Urinary bladder (tissue), 4 donors: ENCODE measurements around the gene HPS1. TPM values are rescaled to one million over a fixed set of nuclear protein-coding genes. Genes with fewer than 3 reads are reported as not detected.

ENCODE experiments used
- DNase-seq: peaks from one replicate; pipeline ENCODE4 v3.0.0-alpha.2; 2015; ENCODE audit errors: extremely low spot score
- H3K27ac ChIP-seq: one replicate; pipeline ENCODE4 v1.5.1; 2013; ENCODE audit warnings: low read depth, mild to moderate bottlenecking, moderate library complexity
- H3K36me3 ChIP-seq: one replicate; pipeline ENCODE4 v1.6.1; 2013; ENCODE audit warnings: mild to moderate bottlenecking, moderate library complexity; ENCODE audit not compliant: insufficient read depth
- H3K4me1 ChIP-seq: one replicate; pipeline ENCODE4 v1.6.1; 2013; ENCODE audit warnings: mild to moderate bottlenecking, moderate library complexity; ENCODE audit not compliant: insufficient read depth
- H3K4me3 ChIP-seq: one replicate; pipeline ENCODE4 v1.5.1; 2013; ENCODE audit warnings: low read depth, low read length
- WGBS: extraction: QIAGEN DNeasy Blood & Tissue Kit; methylation state at CpG from one replicate; pipeline ENCODE4 v1.1.7; 2013; 5-methylcytosine and 5-hydroxymethylcytosine counted together
- polyA plus RNA-seq: library from polyadenylated mRNA; stranded (reverse); fragments of 200-250 nt; gene quantifications from one replicate; pipeline ENCODE4 v1.2.3, GENCODE V29; 2013
- total RNA-seq: library from RNA; depleted of rRNA; stranded (reverse); fragments of >200 nt; gene quantifications from one replicate; pipeline ENCODE4 v1.2.3, GENCODE V29; 2014
- donor health status: healthy with polysubstance abuse.
- donor health status: healthy.

The HPS1 gene
- total and polyA plus RNA-seq, 2 donors = 14.6 to 54.6 TPM

- H3K4me1 ChIP-seq = no peaks in the 10 kb centered on the region
- DNase-seq = no peak
- peaks cover 16% of the 10 kb centered on the region for H3K36me3 ChIP-seq
- WGBS = 97% methylated on average over 1 of the region's 1 CpG
- no peak overlapping the region for H3K27ac ChIP-seq
- H3K4me3 ChIP-seq = no peak overlapping the region
Observed at GRCh38 chr10:98432330-98432729, 14.4 kb downstream of the HPS1 start.

GRCh38 chr10:98431016-98431415 is 15.7 kb downstream of the HPS1 start:
- Histone ChIP-seq H3K4me3 (no peak overlapping the region), H3K4me1 (no peaks in the 10 kb centered on the region), H3K27ac (no peak overlapping the region), H3K36me3 (peaks cover 16% of the 10 kb centered on the region)
- 97% methylated on average over 8 of the region's 8 CpGs for WGBS
- no peak for DNase-seq

- H3K27ac ChIP-seq = no peak overlapping the region
- H3K36me3 ChIP-seq = peaks cover 16% of the 10 kb centered on the region
- no peak for DNase-seq
- no peak overlapping the region for H3K4me3 ChIP-seq
- H3K4me1 ChIP-seq = no peaks in the 10 kb centered on the region
- WGBS = 97% methylated on average over 8 of the region's 8 CpGs
Observed at GRCh38 chr10:98430427-98430826, 16.3 kb downstream of the HPS1 start.

GRCh38 chr10:98429320-98430072 is 17.2 kb downstream of the HPS1 start:
- WGBS = 95% methylated on average over 22 of the region's 22 CpGs
- H3K4me1 ChIP-seq = no peaks in the 10 kb centered on the region
- DNase-seq = no peak
- H3K27ac ChIP-seq = no peak overlapping the region
- no peak overlapping the region for H3K4me3 ChIP-seq
- H3K36me3 ChIP-seq = peaks cover 13% of the 10 kb centered on the region

GRCh38 chr10:98427011-98427515 is 19.7 kb downstream of the HPS1 start:
- no peak for DNase-seq
- no peak overlapping the region for H3K27ac ChIP-seq
- H3K4me1 ChIP-seq = no peaks in the 10 kb centered on the region
- 95% methylated on average over 7 of the region's 7 CpGs for WGBS
- H3K36me3 ChIP-seq = peaks cover 8% of the 10 kb centered on the region
- H3K4me3 ChIP-seq = no peak overlapping the region

GRCh38 chr10:98425511-98426352 is 21.0 kb downstream of the HPS1 start:
- Histone ChIP-seq H3K27ac (no peak overlapping the region), H3K4me3 (no peak overlapping the region), H3K36me3 (peaks cover 8% of the 10 kb centered on the region), H3K4me1 (no peaks in the 10 kb centered on the region)
- no peak for DNase-seq
- WGBS = 92% methylated on average over 21 of the region's 21 CpGs

GRCh38 chr10:98424295-98425254 is 22.2 kb downstream of the HPS1 start:
- no peak for DNase-seq
- Histone ChIP-seq H3K27ac (no peak overlapping the region), H3K4me3 (no peak overlapping the region), H3K36me3 (peaks cover 2% of the 10 kb centered on the region), H3K4me1 (no peaks in the 10 kb centered on the region)
- WGBS = 90% methylated on average over 23 of the region's 23 CpGs

- no peak for DNase-seq
- Histone ChIP-seq H3K4me1 (no peaks in the 10 kb centered on the region), H3K27ac (no peak overlapping the region), H3K36me3 (peaks cover 2% of the 10 kb centered on the region), H3K4me3 (no peak overlapping the region)
- WGBS = 80% methylated on average over 9 of the region's 9 CpGs
Observed at GRCh38 chr10:98423691-98424120, 23.0 kb downstream of the HPS1 start.

- H3K27ac ChIP-seq = no peak overlapping the region
- no peak overlapping the region for H3K4me3 ChIP-seq
- H3K36me3 ChIP-seq = peaks cover 2% of the 10 kb centered on the region
- DNase-seq = no peak
- H3K4me1 ChIP-seq = no peaks in the 10 kb centered on the region
- 96% methylated on average over 10 of the region's 10 CpGs for WGBS
Observed at GRCh38 chr10:98422182-98422581, 24.6 kb downstream of the HPS1 start.

- H3K36me3 ChIP-seq = peaks cover 2% of the 10 kb centered on the region
Observed at GRCh38 chr10:98420786-98421185, 25.9 kb downstream of the HPS1 start.

GRCh38 chr10:98419469-98420261 is 27.1 kb downstream of the HPS1 start:
- Histone ChIP-seq H3K4me3 (no peak overlapping the region), H3K27ac (no peak overlapping the region), H3K4me1 (no peaks in the 10 kb centered on the region), H3K36me3 (no peaks in the 10 kb centered on the region)
- 94% methylated on average over 17 of the region's 17 CpGs for WGBS
- no peak for DNase-seq

More at GRCh38 chr10:98420786-98421185, 25.9 kb downstream of the HPS1 start:
- 87% methylated on average over 9 of the region's 9 CpGs for WGBS
- no peaks in the 10 kb centered on the region for H3K4me1 ChIP-seq
- no peak for DNase-seq
- no peak overlapping the region for H3K4me3 ChIP-seq
- H3K27ac ChIP-seq = no peak overlapping the region

- no peak overlapping the region for H3K27ac ChIP-seq
- H3K4me3 ChIP-seq = no peak overlapping the region
- no peaks in the 10 kb centered on the region for H3K36me3 ChIP-seq
- DNase-seq = no peak
- 91% methylated on average over 18 of the region's 18 CpGs for WGBS
- H3K4me1 ChIP-seq = no peaks in the 10 kb centered on the region
Observed at GRCh38 chr10:98418665-98419468, 27.9 kb downstream of the HPS1 start.
